Measurements from ENCODE around the gene SLC6A17. TPM values are rescaled to one million over a fixed set of nuclear protein-coding genes. Genes with fewer than 3 reads are reported as not detected.

Gene SLC6A17
- total RNA-seq, 1 experiment from 2014 or later = not detected

DNA sequence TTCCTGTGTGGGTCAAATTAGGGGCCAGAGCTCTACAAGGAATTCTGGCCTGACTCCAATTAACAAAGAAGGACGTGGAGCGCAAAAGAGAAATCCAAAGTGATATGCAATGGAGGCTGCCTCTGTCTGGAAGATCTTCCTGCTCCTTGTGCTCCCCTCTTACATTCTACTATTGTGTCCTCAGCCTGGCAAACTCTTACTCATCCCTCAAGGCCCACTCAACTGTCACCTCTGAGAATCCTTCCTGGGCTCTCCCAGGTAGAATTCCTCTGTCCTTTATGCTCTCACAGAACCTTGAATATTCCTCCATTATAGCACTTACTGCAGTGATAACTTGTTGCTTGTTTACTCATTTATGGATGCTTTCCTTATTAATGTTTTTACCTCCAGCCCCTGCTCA, 91.2 kb downstream of the SLC6A17 start:
- Histone ChIP-seq H3K4me1 (ENCODE audit: insufficient read depth, low read length, poor library complexity, severe bottlenecking) (peaks cover 8% of the 10 kb centered on the region), H3K36me3 (ENCODE audit: insufficient read depth, low read length, poor library complexity, severe bottlenecking) (no peaks in the 10 kb centered on the region), H3K4me3 (ENCODE audit: low read depth, low read length, poor library complexity, severe bottlenecking) (no peak overlapping the region), H3K27me3 (replicated peaks; ENCODE audit: insufficient read depth, low read depth, low read length, poor library complexity) (no peaks in the 10 kb centered on the region), H3K9me3 (ENCODE audit: low read depth, low read length, poor library complexity, severe bottlenecking) (no peaks in the 10 kb centered on the region), H3K27ac (ENCODE audit: low read depth, low read length, poor library complexity, severe bottlenecking) (no peak overlapping the region)
- ChIA-PET CTCF (no interaction called here), POLR2A (ENCODE audit: low non-redundant PET) (no interaction called here)
- intact Hi-C loops (cut with micrococcal nuclease; ENCODE audit: unreplicated experiment) = no loop called here
- DNase-seq (ENCODE audit: low spot score) = no peak
- BruUV-seq (replicated peaks) = no TSS peak
- TF ChIP-seq, protein P1, sequence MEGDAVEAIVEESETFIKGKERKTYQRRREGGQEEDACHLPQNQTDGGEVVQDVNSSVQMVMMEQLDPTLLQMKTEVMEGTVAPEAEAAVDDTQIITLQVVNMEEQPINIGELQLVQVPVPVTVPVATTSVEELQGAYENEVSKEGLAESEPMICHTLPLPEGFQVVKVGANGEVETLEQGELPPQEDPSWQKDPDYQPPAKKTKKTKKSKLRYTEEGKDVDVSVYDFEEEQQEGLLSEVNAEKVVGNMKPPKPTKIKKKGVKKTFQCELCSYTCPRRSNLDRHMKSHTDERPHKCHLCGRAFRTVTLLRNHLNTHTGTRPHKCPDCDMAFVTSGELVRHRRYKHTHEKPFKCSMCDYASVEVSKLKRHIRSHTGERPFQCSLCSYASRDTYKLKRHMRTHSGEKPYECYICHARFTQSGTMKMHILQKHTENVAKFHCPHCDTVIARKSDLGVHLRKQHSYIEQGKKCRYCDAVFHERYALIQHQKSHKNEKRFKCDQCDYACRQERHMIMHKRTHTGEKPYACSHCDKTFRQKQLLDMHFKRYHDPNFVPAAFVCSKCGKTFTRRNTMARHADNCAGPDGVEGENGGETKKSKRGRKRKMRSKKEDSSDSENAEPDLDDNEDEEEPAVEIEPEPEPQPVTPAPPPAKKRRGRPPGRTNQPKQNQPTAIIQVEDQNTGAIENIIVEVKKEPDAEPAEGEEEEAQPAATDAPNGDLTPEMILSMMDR (conservative IDR thresholded peaks at IDR 0.05; ENCODE audit: low read depth, low read length) = no peak
- TF ChIP-seq EZH2 (IDR thresholded peaks at IDR 0.05; ENCODE audit: borderline replicate concordance, low read depth, low read length, poor library complexity, severe bottlenecking) = no peak

- H3K27me3 ChIP-seq (replicated peaks; ENCODE audit: insufficient read depth, low read depth, low read length, poor library complexity) = no peaks in the 10 kb centered on the region
- H3K4me3 ChIP-seq (ENCODE audit: low read depth, low read length, poor library complexity, severe bottlenecking) = no peak overlapping the region
- no TSS peak for BruUV-seq (replicated peaks)
- H3K27ac ChIP-seq (ENCODE audit: low read depth, low read length, poor library complexity, severe bottlenecking) = no peak overlapping the region
- no peaks in the 10 kb centered on the region for H3K36me3 ChIP-seq (ENCODE audit: insufficient read depth, low read length, poor library complexity, severe bottlenecking)
- H3K9me3 ChIP-seq (ENCODE audit: low read depth, low read length, poor library complexity, severe bottlenecking) = no peaks in the 10 kb centered on the region
- intact Hi-C loops (cut with micrococcal nuclease; ENCODE audit: unreplicated experiment) = no loop called here
- H3K4me1 ChIP-seq (ENCODE audit: insufficient read depth, low read length, poor library complexity, severe bottlenecking) = peaks cover 8% of the 10 kb centered on the region
- TF ChIP-seq, protein P1 (conservative IDR thresholded peaks at IDR 0.05; ENCODE audit: low read depth, low read length) = no peak
- TF ChIP-seq EZH2 (IDR thresholded peaks at IDR 0.05; ENCODE audit: borderline replicate concordance, low read depth, low read length, poor library complexity, severe bottlenecking) = no peak
- ChIA-PET CTCF (no interaction called here), POLR2A (ENCODE audit: low non-redundant PET) (no interaction called here)
- DNase-seq (ENCODE audit: low spot score) = no peak
These were observed 91.8 kb downstream of the SLC6A17 start for GRCh38 chr1:110242062-110242461.

DNA sequence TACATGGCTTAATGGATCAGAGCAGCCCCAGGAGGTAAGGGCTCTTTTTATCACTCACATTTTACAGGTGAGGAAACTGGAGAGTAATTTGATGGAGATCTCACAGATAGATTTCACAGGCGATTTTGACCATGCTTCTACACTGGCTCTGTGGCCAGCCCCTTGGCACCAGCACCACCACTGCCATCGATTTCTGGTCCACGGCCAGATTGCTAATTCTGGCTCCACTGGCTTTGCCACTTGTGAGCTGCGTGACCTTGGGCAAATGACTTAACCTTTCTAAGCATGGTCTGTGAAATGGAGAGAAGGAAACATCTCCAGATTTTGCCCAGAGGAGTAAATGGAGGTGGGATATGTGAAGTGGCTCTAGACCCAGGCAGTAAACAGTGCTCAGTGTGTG, 92.4 kb downstream of the SLC6A17 start:
- Histone ChIP-seq H3K9me3 (ENCODE audit: low read depth, low read length, poor library complexity, severe bottlenecking) (no peaks in the 10 kb centered on the region), H3K27ac (ENCODE audit: low read depth, low read length, poor library complexity, severe bottlenecking) (no peak overlapping the region), H3K4me3 (ENCODE audit: low read depth, low read length, poor library complexity, severe bottlenecking) (no peak overlapping the region), H3K36me3 (ENCODE audit: insufficient read depth, low read length, poor library complexity, severe bottlenecking) (no peaks in the 10 kb centered on the region), H3K27me3 (replicated peaks; ENCODE audit: insufficient read depth, low read depth, low read length, poor library complexity) (no peaks in the 10 kb centered on the region), H3K4me1 (ENCODE audit: insufficient read depth, low read length, poor library complexity, severe bottlenecking) (peaks cover 8% of the 10 kb centered on the region)
- POLR2A ChIA-PET (ENCODE audit: low non-redundant PET) = no interaction called here
- DNase-seq (ENCODE audit: low spot score) = no peak
- intact Hi-C loops (cut with micrococcal nuclease; ENCODE audit: unreplicated experiment) = no loop called here
- BruUV-seq (replicated peaks) = no TSS peak
- TF ChIP-seq EZH2 (IDR thresholded peaks at IDR 0.05; ENCODE audit: borderline replicate concordance, low read depth, low read length, poor library complexity, severe bottlenecking) = no peak
- TF ChIP-seq, protein P1 (conservative IDR thresholded peaks at IDR 0.05; ENCODE audit: low read depth, low read length) = no peak
- CTCF ChIA-PET = interaction anchor here (0.6 kb wide), 1 partner anchor 23 kb away, joined by 3 read pairs; no protein-coding TSS in a partner anchor

All from A673 (cell line).